H1 (cell line): ENCODE data around the gene ATG9B. TPM values are rescaled to one million over a fixed set of nuclear protein-coding genes. Genes with fewer than 3 reads are reported as not detected.

Source experiments
- CTCF ChIA-PET: fragments of 300-600 bp; sonication (Branson Sonifier 250); formaldehyde crosslinking; loops from one replicate; lab custom pipeline; 2021; ENCODE audit not compliant: partially characterized antibody; lab: Charles Lee
- POLR2A ChIA-PET: fragments of 300-600 bp; sonication (Branson Sonifier 250); formaldehyde crosslinking; loops from one replicate; lab custom pipeline; 2021; ENCODE audit warnings: inconsistent platforms; ENCODE audit not compliant: partially characterized antibody; lab: Charles Lee
- DNase-seq, 2 experiments: peaks; one replicate each; pipeline versions ENCODE4 v3.0.0 to v3.0.0-alpha.2; 2010 to 2022; ENCODE audit warnings: low spot score in 2 of 2, low read depth in 1 of 2, mixed read lengths in 1 of 2
- FAIRE-seq: peaks from 2 replicates; lab custom pipeline; 2011; peaks lifted over from hg19 to GRCh38; lab: Jason Lieb, UNC
- H2AFZ ChIP-seq: 2 replicates; pipeline ENCODE4 v1.8.1; 2012; ENCODE audit warnings: low read length, inconsistent platforms
- H2AK5ac ChIP-seq: 2 replicates; pipeline ENCODE4 v1.6.1; 2013; ENCODE audit warnings: low read depth, low read length
- H2BK120ac ChIP-seq: replicated peaks from 2 replicates; pipeline ENCODE3; 2013; ENCODE audit warnings: low read depth, low read length, inconsistent platforms
- H2BK12ac ChIP-seq: 2 replicates; pipeline ENCODE4 v1.6.1; 2013; ENCODE audit warnings: low read depth, low read length
- H2BK15ac ChIP-seq: 2 replicates; pipeline ENCODE4 v1.6.1; 2013; ENCODE audit warnings: low read length
- H2BK20ac ChIP-seq: 2 replicates; pipeline ENCODE4 v1.6.1; 2013; ENCODE audit warnings: low read length
- H2BK5ac ChIP-seq: 2 replicates; pipeline ENCODE4 v1.6.1; 2013; ENCODE audit warnings: low read depth, low read length
- H3K14ac ChIP-seq: 2 replicates; pipeline ENCODE4 v1.6.1; 2013; ENCODE audit warnings: inconsistent platforms; ENCODE audit not compliant: insufficient read length
- H3K18ac ChIP-seq: 2 replicates; pipeline ENCODE4 v1.6.1; 2013; ENCODE audit warnings: low read length; ENCODE audit errors: extremely low read depth
- H3K23ac ChIP-seq: 2 replicates; pipeline ENCODE4 v1.6.1; 2013; ENCODE audit warnings: inconsistent platforms; ENCODE audit not compliant: insufficient read length
- H3K23me2 ChIP-seq: 2 replicates; pipeline ENCODE4 v1.6.1; 2013; ENCODE audit warnings: low read depth, low read length
- H3K27ac ChIP-seq: 2 replicates; pipeline ENCODE4 v1.6.1; 2011; ENCODE audit warnings: low read depth, low read length, inconsistent platforms
- H3K27me3 ChIP-seq, 4 experiments: replicated peaks in 1 of 4; 1 replicate in 1 of 4; 2 replicates in 3 of 4; pipeline versions ENCODE4 v1.6.1 to v1.8.1; 2011 to 2013; ENCODE audit warnings: low read length in 3 of 4, mild to moderate bottlenecking in 3 of 4, inconsistent platforms in 2 of 4, mixed read lengths in 2 of 4, moderate library complexity in 1 of 4; ENCODE audit not compliant: control insufficient read depth in 3 of 4, insufficient read depth in 3 of 4; ENCODE audit errors: extremely low read depth in 1 of 4
- H3K36me3 ChIP-seq, 4 experiments: 2 replicates each; pipeline versions ENCODE4 v1.6.1 to v1.8.1; 2011 to 2013; ENCODE audit warnings: mild to moderate bottlenecking in 4 of 4, low read length in 3 of 4, moderate library complexity in 2 of 4, control low read depth in 1 of 4, inconsistent platforms in 1 of 4; ENCODE audit not compliant: insufficient read depth in 4 of 4, control insufficient read depth in 2 of 4
- H3K4ac ChIP-seq: replicated peaks from 2 replicates; pipeline ENCODE3; 2013; ENCODE audit warnings: low read length, low read depth, mixed read lengths, inconsistent platforms; ENCODE audit not compliant: insufficient read length
- H3K4me1 ChIP-seq, 4 experiments: replicated peaks in 1 of 4; 1 replicate in 1 of 4; 2 replicates in 3 of 4; pipeline versions ENCODE4 v1.6.1 to v1.8.1; 2011 to 2013; ENCODE audit warnings: low read length in 3 of 4, inconsistent platforms in 2 of 4, mixed read lengths in 1 of 4; ENCODE audit not compliant: insufficient read depth in 4 of 4, control insufficient read depth in 3 of 4
- H3K4me2 ChIP-seq, 2 experiments: 2 replicates each; pipeline versions ENCODE4 v1.6.1 to v1.8.1; 2011 to 2013; ENCODE audit warnings: low read depth in 2 of 2, low read length in 2 of 2, control low read depth in 1 of 2, inconsistent platforms in 1 of 2, mild to moderate bottlenecking in 1 of 2; ENCODE audit not compliant: insufficient read depth in 1 of 2
- H3K4me3 ChIP-seq, 4 experiments: fragments of 200-600, 300-600 bp in 1 of 4; sonication (generic), shearing (Covaris generic), sonication (Bioruptor Twin) in 1 of 4; 2 replicates each; pipeline versions ENCODE4 v1.5.1 to v1.8.1; 2011 to 2016; ENCODE audit warnings: low read length in 4 of 4, low read depth in 3 of 4, control low read depth in 2 of 4, inconsistent platforms in 2 of 4, mild to moderate bottlenecking in 2 of 4, mixed read lengths in 1 of 4, moderate library complexity in 1 of 4; ENCODE audit not compliant: insufficient read depth in 2 of 4; ENCODE audit errors: extremely low read depth in 1 of 4
- H3K56ac ChIP-seq: replicated peaks from 2 replicates; pipeline ENCODE3; 2013; ENCODE audit warnings: low read depth, mild to moderate bottlenecking, mixed read lengths, low read length, inconsistent platforms; ENCODE audit not compliant: insufficient read length
- H3K79me1 ChIP-seq: 2 replicates; pipeline ENCODE4 v1.6.1; 2013; ENCODE audit warnings: low read depth, low read length, control low read depth
- H3K79me2 ChIP-seq, 2 experiments: 2 replicates each; pipeline versions ENCODE4 v1.6.1 to v1.8.1; 2012 to 2013; ENCODE audit warnings: low read length in 2 of 2, mild to moderate bottlenecking in 2 of 2, inconsistent platforms in 1 of 2; ENCODE audit not compliant: insufficient read depth in 2 of 2, control insufficient read depth in 1 of 2
- H3K9ac ChIP-seq, 4 experiments: replicated peaks in 1 of 4; 1 replicate in 1 of 4; 2 replicates in 3 of 4; pipeline versions ENCODE4 v1.6.1 to v1.8.1; 2011 to 2013; ENCODE audit warnings: low read depth in 3 of 4, low read length in 3 of 4, control low read depth in 2 of 4, mild to moderate bottlenecking in 2 of 4, moderate library complexity in 2 of 4, inconsistent platforms in 1 of 4; ENCODE audit errors: extremely low read depth in 1 of 4
- H3K9me3 ChIP-seq, 2 experiments: 2 replicates each; pipeline versions ENCODE4 v1.6.1 to v1.8.1; 2012 to 2013; ENCODE audit warnings: mild to moderate bottlenecking in 2 of 2, moderate library complexity in 2 of 2, control low read depth in 1 of 2, inconsistent platforms in 1 of 2, low read depth in 1 of 2, low read length in 1 of 2, mixed read lengths in 1 of 2; ENCODE audit not compliant: insufficient read depth in 2 of 2
- H4K20me1 ChIP-seq, 2 experiments: replicated peaks in 1 of 2; 2 replicates each; pipeline versions ENCODE3 to v1.8.1; 2011 to 2013; ENCODE audit warnings: inconsistent platforms in 2 of 2, low read length in 2 of 2, mild to moderate bottlenecking in 1 of 2; ENCODE audit not compliant: insufficient read depth in 2 of 2, control insufficient read depth in 1 of 2
- H4K5ac ChIP-seq: 2 replicates; pipeline ENCODE4 v1.6.1; 2013; ENCODE audit warnings: low read length, low read depth, mixed read lengths, inconsistent platforms; ENCODE audit not compliant: insufficient read length
- H4K8ac ChIP-seq: 2 replicates; pipeline ENCODE4 v1.8.0; 2013; ENCODE audit warnings: mild to moderate bottlenecking, moderate library complexity, low read length, inconsistent platforms; ENCODE audit not compliant: insufficient read depth; ENCODE audit errors: extremely low read depth
- H4K91ac ChIP-seq: replicated peaks from 2 replicates; pipeline ENCODE3; 2013; ENCODE audit warnings: low read length, mixed read lengths, inconsistent platforms; ENCODE audit not compliant: insufficient read length
- ASH2L ChIP-seq: fragments of 200-600, 300-600 bp; sonication (generic); IDR thresholded peaks from one replicate; pipeline ENCODE4 v1.7.1; 2017; ENCODE audit warnings: low read length
- WGBS, 2 experiments: shearing (Covaris generic) in 1 of 2; methylation state at CpG; one replicate each; pipeline versions ENCODE4 v1.1.6 to v1.1.7; 2013 to 2015; ENCODE audit warnings: low lambda C conversion rate in 2 of 2, mixed read lengths in 2 of 2, inconsistent platforms in 1 of 2, low coverage in 1 of 2, missing lambda C conversion rate in 1 of 2; ENCODE audit not compliant: insufficient replicate concordance in 2 of 2, insufficient coverage in 1 of 2, insufficient read length in 1 of 2; ENCODE audit errors: extremely low coverage in 1 of 2, missing lambda C conversion rate in 1 of 2; 5-methylcytosine and 5-hydroxymethylcytosine counted together
- polyA plus RNA-seq, 7 experiments: library from polyadenylated mRNA; depleted of rRNA in 3 of 7; stranded (reverse) in 5 of 7; unstranded in 2 of 7; fragments of >200 nt in 5 of 7; fragments of 200-250 nt in 2 of 7; gene quantifications; 1 replicate in 5 of 7; 2 replicates in 1 of 7; 4 replicates in 1 of 7; pipeline versions ENCODE4 v1.2.1 to v1.2.3, GENCODE V29; 2011 to 2013; ENCODE audit warnings: missing spikeins in 2 of 7, mixed read lengths in 2 of 7
- total RNA-seq: library from RNA; stranded (reverse); fragmentation: NEBNext Ultra II Directional; extraction: Animal tissue kit (Norgen Biotek cat#: 25700); gene quantifications from 2 replicates; pipeline ENCODE4 v1.2.1, GENCODE V29; 2021

ATG9B gene
- total and polyA plus RNA-seq, 2 of the 8 experiments (the other 6 are each of a cell fraction or from before 2014, with no cell fraction given), result 1.4 to 2.3 TPM

GRCh38 chr7:150972023-150972468 is 52.2 kb downstream of the ATG9B start:
- H3K23me2 ChIP-seq, result peaks cover 11% of the 10 kb centered on the region
- H3K27me3 ChIP-seq, result peaks cover 0 to 16% (median 14%) of the 10 kb centered on the region in 4 experiments; a peak in 6 of 7 replicates
- no peak overlapping the region for H3K4me3 ChIP-seq
- H3K4me1 ChIP-seq, result peaks cover 5 to 41% (median 35%) of the 10 kb centered on the region in 4 experiments
- no peak for FAIRE-seq
- no peak overlapping the region for H4K5ac ChIP-seq
- no peak overlapping the region for H2BK120ac ChIP-seq
- no peak overlapping the region for H3K4ac ChIP-seq
- H4K8ac ChIP-seq, result no peak overlapping the region; the same call in 1 of the 2 replicates
- ChIA-PET POLR2A (interaction anchor here (1.2 to 1.8 kb wide), 2 partner anchors 9 to 12 kb away, joined by 3 to 5 read pairs; no protein-coding TSS in a partner anchor), CTCF (interaction anchor here (2.4 to 27.0 kb wide), 4 partner anchors 2 to 37 kb away, joined by 17 to 797 read pairs (median 416); partner anchors contain the start of genes KCNH2 and NOS3)
- H3K23ac ChIP-seq, result no peak overlapping the region
- no peak for DNase-seq
- no peak overlapping the region for H3K27ac ChIP-seq
- no peaks in the 10 kb centered on the region for H3K9me3 ChIP-seq
- peak overlapping the region; percentile 44; the same call in 1 of the 2 replicates for H2BK5ac ChIP-seq
- no peak overlapping the region for H2AFZ ChIP-seq
- H2BK20ac ChIP-seq, result no peak overlapping the region
- peak overlapping the region; percentile 90; the same call in 1 of the 2 replicates for H2BK12ac ChIP-seq
- H3K18ac ChIP-seq, result no peak overlapping the region
- H3K79me1 ChIP-seq, result no peaks in the 10 kb centered on the region; the same call in 1 of the 2 replicates
- H3K56ac ChIP-seq, result no peak overlapping the region
- 87% methylated on average over 12 of the region's 12 CpGs; no CpG with 5 or more reads in 1 of the 2 experiments for WGBS, 2 experiments
- no peak overlapping the region for H3K4me2 ChIP-seq
- peak overlapping the region; percentile 81; the same call in 1 of the 2 replicates for H2BK15ac ChIP-seq
- H2AK5ac ChIP-seq, result no peak overlapping the region
- TF ChIP-seq ASH2L, result no peak
- H4K20me1 ChIP-seq, result peaks cover under 1 to 5% of the 10 kb centered on the region in 2 experiments
- H3K14ac ChIP-seq, result no peak overlapping the region
- no peaks in the 10 kb centered on the region for H3K36me3 ChIP-seq
- H3K79me2 ChIP-seq, result no peaks in the 10 kb centered on the region
- no peak overlapping the region for H3K9ac ChIP-seq
- peak overlapping the region; percentile 46 for H4K91ac ChIP-seq
